ENCODE results near the gene ASZ1.

Gene ASZ1

GRCh38 chr7:117384688-117385362 is 42.5 kb downstream of the ASZ1 start:
- no peak for TF ChIP-seq CTCF (conservative IDR thresholded peaks at IDR 0.05)
- peak overlapping the region; percentile 95 for H3K27ac ChIP-seq

- peak overlapping the region; percentile 95 for H3K27ac ChIP-seq
- no peak for TF ChIP-seq CTCF (conservative IDR thresholded peaks at IDR 0.05)
Measured at GRCh38 chr7:117383483-117384189, 43.7 kb downstream of the ASZ1 start.

GRCh38 chr7:117383046-117383445 is 44.2 kb downstream of the ASZ1 start:
- no peak for TF ChIP-seq CTCF (conservative IDR thresholded peaks at IDR 0.05)
- peak overlapping the region; percentile 95 for H3K27ac ChIP-seq

GRCh38 chr7:117381362-117381761 is 45.9 kb downstream of the ASZ1 start:
- peak; percentile 25; the same call in 1 of the 2 replicates for TF ChIP-seq CTCF (conservative IDR thresholded peaks at IDR 0.05)
- H3K27ac ChIP-seq, result peak overlapping the region; percentile 95

- peak; percentile 29; the same call in 1 of the 2 replicates for TF ChIP-seq CTCF (conservative IDR thresholded peaks at IDR 0.05)
- no peak overlapping the region for H3K27ac ChIP-seq
Measured at GRCh38 chr7:117375380-117375779, 51.9 kb downstream of the ASZ1 start.

- no peak for TF ChIP-seq CTCF (conservative IDR thresholded peaks at IDR 0.05)
- no peak overlapping the region for H3K27ac ChIP-seq
Measured at GRCh38 chr7:117372073-117372472, 55.2 kb downstream of the ASZ1 start.

- H3K27ac ChIP-seq, result peak overlapping the region; percentile 78
- TF ChIP-seq CTCF (conservative IDR thresholded peaks at IDR 0.05), result no peak
Measured at GRCh38 chr7:117364339-117365080, 62.8 kb downstream of the ASZ1 start.
